Fibroblast of villous mesenchyme (primary cell): Measurements from ENCODE around the gene MAGI2. TPM values are rescaled to one million over a fixed set of nuclear protein-coding genes. Genes with fewer than 3 reads are reported as not detected.

Source experiments
- DNase-seq: peaks from one replicate; pipeline ENCODE4 v3.0.0-alpha.2; 2010; ENCODE audit warnings: low read depth
- H3K4me3 ChIP-seq: 2 replicates; pipeline ENCODE4 v1.5.1; 2011; ENCODE audit warnings: low read depth, mild to moderate bottlenecking, low read length
- CTCF ChIP-seq: IDR thresholded peaks from 2 replicates; pipeline ENCODE4 v1.5.1; 2012; ENCODE audit warnings: low read depth, mild to moderate bottlenecking, low read length; ENCODE audit not compliant: insufficient read depth
- total RNA-seq: library from RNA; depleted of rRNA; stranded (reverse); fragments of >200 nt; gene quantifications from 2 replicates; pipeline ENCODE4 v1.2.3, GENCODE V29; 2012

The MAGI2 gene
- total RNA-seq, 1 donor = 24.6 TPM

- no peak overlapping the region for H3K4me3 ChIP-seq
- DNase-seq = no peak
- TF ChIP-seq CTCF = no peak
Observed at GRCh38 chr7:79185605-79186004, 267.9 kb downstream of the MAGI2 start.

- no peak for TF ChIP-seq CTCF
- no peak overlapping the region for H3K4me3 ChIP-seq
- peak; percentile 58 for DNase-seq
Observed at GRCh38 chr7:79182283-79182682, 271.2 kb downstream of the MAGI2 start.

GRCh38 chr7:79180533-79180932, 272.9 kb downstream of the MAGI2 start:
- no peak for DNase-seq
- H3K4me3 ChIP-seq = no peak overlapping the region

GRCh38 chr7:79176859-79177477, 276.5 kb downstream of the MAGI2 start:
- peak; percentile 64 for TF ChIP-seq CTCF
- H3K4me3 ChIP-seq = no peak overlapping the region
- peak; percentile 54 for DNase-seq

More at GRCh38 chr7:79180533-79180932, 272.9 kb downstream of the MAGI2 start:
- TF ChIP-seq CTCF = no peak

GRCh38 chr7:79175374-79175773, 278.1 kb downstream of the MAGI2 start:
- DNase-seq = no peak
- no peak for TF ChIP-seq CTCF
- H3K4me3 ChIP-seq = no peak overlapping the region

GRCh38 chr7:79165225-79165624, 288.2 kb downstream of the MAGI2 start:
- no peak overlapping the region for H3K4me3 ChIP-seq
- DNase-seq = no peak
- no peak for TF ChIP-seq CTCF

- DNase-seq = no peak
- no peak for TF ChIP-seq CTCF
- H3K4me3 ChIP-seq = no peak overlapping the region
Observed at GRCh38 chr7:79159040-79159664, 294.3 kb downstream of the MAGI2 start.
